Colon (tissue), 2 donors: Measurements from ENCODE around the gene CST3.
"Not testable (repeated sequence)": the region's sequence is repeated elsewhere in the genome, so short reads cannot be mapped to it uniquely, and the experiment has no call there.

Experiments
- FAIRE-seq: peaks from 2 replicates; lab custom pipeline; 2012; peaks lifted over from hg19 to GRCh38; lab: Jason Lieb, UNC
- donor health status: control.
- donor health status: control.

CST3 gene

GRCh38 chr20:23628402-23629016 lies 9.2 kb downstream of the CST3 start:
- no peak for FAIRE-seq

DNA sequence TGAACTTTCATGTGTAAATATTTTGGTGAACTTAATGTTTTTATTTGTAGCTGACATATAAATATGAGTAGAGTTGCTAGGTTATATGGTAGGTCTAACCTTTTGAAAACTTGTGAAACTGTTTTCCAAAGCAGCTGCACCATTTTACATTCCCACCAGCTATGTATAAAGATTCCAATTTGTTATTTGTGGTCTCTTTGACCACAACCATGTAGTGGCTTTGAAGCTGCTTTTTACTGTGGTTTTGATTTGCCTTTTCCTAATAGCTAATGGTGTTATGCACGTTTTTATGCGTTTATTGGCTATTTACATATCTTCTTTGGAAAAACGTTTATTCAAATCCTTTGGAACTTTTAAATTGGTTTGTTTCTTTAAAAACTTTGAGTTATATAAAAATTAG lies 10.3 kb downstream of the CST3 start:
- no peak for FAIRE-seq

DNA sequence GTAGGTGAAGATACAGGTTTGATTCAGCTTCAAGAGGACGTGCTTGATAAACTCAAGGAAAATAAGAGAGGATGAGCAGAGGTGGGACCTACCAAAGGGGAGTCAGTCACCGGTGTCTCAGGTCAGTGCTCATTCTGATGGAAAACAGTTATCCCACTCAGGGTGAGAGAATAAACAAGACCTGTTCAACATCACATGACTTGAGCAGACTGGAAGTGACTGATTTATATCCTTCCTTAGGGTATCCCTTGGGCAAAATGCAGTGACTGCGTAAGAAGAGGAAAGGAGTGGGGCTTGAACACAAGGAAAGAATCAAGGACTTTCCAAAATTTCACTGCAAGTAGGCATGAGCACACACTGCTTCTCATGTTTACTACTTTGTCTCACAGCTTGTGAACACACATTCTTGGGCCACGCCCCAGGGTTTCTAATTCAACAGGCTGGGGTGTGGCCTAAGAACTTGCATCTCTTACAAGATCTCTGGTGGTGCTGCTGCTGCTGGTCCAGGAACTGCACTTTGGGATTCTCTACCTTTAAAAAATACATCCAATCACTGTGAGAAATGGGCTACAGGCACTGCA lies 11.6 kb downstream of the CST3 start:
- FAIRE-seq: no peak

- no peak for FAIRE-seq
These were observed 12.4 kb downstream of the CST3 start for GRCh38 chr20:23625236-23625964.

DNA sequence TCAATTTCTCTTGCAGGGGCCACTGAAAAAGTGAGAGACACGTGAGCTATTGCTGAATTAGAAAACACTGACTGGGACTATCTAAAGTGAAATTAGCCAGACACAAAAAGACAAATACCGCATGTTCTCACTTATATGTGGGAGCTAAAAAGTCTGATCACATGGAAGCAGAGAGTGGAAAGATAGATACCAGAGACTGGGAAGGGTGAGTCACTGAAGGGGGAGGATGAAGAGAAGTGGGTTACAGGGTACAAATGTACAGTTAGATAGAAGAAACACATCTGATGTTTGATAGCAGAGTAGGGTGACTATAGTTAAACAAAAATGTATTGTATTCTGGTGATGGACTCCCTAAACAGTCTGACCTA lies 13.4 kb downstream of the CST3 start:
- no peak for FAIRE-seq

GRCh38 chr20:23623666-23624323 lies 14.0 kb downstream of the CST3 start:
- no peak for FAIRE-seq

DNA sequence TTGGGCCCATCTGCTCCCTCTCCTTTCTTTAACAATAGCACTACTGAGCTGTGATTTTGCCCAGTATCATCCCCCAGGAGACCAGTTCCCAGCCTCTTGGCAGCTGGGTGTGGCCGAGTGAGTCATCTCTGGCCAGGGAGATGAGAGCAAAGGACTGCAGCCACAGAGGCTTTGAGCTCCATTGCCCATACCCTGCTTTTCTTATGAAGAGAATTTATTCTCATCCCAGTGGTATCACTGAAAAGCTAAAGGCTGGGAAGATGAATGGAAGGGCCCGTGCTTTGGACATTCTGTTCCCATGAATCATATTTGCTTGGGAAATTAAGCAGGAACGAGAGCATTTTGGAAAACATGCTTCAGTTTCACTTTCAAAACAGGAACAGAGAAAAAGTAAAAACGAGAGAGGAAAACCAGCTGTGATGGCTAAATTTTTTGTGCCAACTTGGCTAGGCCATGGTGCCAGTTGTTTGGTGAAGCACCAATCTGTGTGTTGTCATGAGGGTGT lies 14.9 kb downstream of the CST3 start:
- no peak for FAIRE-seq

DNA sequence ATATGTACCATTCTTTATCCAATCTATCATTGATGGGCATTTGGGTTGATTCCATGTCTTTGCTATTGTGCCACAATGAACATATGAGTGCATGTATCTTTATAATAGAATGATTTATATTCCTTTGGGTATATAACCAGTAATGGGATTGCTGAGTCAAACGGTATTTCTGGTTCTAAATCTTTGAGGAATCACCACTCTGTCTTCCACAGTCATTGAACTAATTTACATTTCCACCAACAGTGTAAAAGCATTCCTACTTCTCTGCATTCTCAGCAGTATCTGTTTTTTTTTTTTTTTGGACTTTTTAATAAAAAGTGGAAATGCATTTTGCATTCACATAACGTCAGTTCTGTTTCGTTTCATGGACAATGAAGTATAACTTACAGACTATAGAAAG lies 15.4 kb downstream of the CST3 start:
- FAIRE-seq: not testable (repeated sequence)

DNA sequence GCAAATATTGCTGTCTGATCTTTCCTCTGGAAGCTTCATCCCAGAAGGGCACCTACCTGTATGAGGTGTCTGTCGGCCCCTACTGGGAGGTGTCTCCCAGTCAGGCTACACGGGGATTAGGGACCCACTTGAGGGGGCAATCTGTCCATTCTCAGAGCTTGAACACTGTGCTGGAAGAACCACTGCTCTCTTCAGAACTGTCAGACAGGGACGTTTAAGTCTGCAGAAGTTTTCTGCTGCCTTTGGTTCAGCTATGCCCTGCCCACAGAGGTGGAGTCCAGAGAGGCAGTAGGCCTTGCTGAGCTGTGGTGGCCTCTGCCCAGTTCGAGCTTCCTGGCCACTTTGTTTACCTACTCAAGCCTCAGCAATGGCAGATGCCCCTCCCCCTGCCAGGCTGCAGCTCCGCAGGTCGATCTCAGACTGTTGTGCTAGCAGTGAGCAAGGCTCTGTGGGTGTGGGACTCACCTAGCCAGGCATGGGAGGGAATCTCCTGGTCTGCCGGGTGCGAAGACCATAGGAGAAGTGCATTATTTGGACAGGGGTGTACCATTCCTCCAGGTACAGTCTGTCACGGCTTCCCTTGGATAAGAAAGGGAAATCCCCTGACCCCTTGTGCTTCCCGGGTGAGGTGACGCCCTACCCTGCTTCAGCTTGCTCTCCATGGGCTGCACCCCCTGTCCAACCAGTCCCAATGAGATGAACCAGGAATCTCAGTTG lies 16.9 kb downstream of the CST3 start:
- not testable (repeated sequence) for FAIRE-seq

DNA sequence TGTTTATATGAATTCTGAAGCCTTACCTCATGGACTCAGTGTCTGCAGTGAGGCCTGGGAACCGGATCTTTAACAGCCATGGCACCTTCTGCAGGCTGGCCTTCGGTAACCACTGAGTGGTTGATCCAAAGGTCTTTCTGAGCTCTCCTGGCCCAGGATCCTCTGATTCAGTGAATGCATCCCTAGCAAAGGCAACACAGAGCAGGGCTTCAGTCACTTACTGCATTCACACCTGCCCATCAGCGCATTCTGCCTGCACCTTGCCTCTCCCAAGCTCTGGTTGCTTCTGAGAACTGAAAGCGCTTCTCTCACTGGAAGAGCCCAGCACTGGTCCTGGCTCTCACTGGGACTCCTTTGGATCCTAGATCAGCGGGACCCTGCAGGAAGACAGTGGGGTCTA lies 23.6 kb downstream of the CST3 start:
- FAIRE-seq: no peak

GRCh38 chr20:23613676-23614075 lies 24.1 kb downstream of the CST3 start:
- no peak for FAIRE-seq

- FAIRE-seq: no peak
These were observed 25.4 kb downstream of the CST3 start for GRCh38 chr20:23612396-23612795.

DNA sequence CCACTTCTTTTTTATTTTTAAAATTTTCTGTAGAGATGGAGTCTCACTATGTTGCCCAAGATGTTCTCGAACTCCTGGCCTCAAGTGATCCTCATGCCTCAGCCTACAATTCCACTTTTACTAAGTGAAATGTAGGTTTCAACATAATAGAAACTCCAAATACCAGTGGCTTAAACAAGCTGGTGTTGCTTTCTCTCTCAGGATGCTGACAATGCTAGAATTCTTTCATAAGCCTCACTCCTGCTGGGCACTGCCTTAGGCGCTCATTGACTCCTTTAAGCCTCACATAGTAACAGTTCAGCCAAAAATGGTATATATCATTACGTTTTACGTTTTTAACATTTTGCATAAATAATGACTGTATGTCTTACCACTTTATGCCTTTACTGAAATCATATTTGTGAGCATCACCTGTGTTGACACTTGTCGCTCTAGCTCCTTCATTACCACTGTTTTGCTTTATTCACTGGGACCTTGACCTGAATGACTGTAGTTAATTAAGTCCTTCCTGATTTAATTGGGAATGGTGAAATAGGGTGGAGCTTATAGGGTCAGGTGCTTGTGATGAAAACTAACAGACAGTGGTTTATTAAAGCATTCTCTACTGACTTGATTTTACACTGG lies 28.2 kb downstream of the CST3 start:
- no peak for FAIRE-seq

DNA sequence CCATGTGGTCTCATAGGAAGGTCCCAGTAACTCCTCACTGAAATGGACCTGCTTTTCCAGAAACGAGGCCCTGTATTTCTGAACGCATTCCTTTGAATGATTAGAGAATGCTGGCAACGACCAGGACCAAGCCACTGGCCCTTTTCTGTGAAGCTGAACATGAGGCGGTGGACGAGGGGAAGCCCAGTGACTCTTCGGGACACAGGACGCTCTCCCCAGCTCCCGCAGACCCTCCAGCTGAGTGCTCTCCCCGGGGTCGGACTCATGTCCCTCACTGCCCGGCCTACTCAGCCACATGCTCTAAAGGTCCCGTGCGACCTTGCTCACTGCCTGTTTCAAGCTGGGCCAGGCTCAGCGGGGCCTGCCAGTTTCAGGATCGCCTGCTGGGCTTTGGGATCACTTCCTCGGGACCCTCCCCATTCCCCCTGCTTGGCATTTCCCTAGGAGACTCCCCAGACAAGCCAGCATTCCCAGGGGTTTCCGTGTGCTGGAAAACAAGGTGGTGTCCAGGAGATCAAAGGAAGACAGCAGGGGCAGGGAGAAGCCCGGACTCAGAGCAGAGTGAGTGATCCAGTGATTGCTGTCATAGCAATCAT lies 29.4 kb downstream of the CST3 start:
- FAIRE-seq: no peak

DNA sequence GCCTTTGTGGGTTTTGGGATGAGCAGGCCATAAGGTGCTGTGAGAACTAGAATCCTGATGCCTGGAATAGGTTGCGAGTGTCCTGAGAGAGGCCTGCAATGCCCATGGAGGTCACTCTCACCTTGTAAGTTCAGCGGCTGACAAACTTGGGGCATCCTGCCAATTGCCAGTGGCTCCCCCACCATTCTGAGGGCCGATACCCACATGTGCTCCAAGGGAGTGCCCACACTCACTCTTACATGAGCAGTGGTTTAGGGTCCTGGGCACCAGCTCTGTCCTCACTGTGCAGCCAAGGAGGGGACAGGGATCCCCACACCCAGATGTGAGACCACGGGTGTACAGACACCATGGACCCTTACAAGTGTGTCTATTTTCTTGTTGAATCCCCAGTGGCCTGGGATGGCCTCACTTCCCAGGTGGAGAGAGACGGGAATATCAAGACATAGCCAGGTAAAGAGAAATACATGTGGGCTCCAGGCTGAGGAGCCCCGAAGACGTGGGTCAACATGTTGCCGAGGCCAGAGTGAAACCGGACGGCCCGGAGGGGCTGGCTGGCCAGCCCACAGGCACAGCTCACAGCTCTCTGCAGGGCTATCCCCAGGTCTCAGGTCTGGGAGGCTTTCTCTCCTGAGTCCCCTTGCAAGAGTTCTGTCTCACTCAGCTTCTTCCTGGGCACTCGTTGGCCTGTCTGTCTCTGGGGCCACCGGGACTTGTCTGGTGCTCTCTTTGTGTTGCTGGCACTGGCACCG lies 30.1 kb downstream of the CST3 start:
- FAIRE-seq: no peak

- FAIRE-seq: no peak
These were observed 31.1 kb downstream of the CST3 start for GRCh38 chr20:23606652-23607049.

DNA sequence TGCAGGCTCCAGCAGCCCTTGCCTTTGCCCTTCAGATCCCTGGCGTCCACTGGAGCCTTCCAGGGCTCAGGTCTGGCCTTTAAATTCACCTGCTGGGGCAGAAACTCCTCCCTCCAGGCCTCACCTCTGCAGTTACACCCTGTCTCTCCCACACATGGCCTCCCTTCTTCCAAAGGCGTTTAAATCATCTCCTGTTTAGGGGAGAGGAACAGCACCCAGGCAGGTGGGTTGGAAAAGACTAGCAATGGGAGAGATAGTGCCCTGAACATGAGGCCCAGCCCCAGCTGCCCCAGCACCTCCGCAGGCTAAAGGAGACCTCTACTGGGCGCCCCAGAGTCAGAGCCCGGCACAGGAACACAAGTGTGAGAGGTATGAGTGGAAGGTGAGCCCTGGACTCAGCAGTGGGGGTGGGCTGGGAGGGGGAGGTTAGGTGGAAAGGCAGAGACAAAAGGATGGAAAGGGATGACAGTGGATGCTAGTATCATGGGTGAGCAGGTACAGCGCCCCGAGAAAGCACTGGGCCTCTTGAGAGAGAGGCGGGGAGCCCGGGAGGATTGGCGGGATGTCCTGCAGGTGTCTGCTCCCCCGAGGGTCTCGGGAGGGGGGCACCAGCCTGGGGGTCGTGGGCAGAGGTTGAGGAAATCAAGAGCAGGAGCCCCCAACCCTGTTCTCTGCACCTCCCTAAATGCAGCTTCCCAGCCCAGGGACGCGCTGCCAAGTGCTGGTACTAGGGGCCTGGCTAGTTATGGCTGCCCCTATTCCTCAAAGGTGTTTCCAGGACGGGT lies 31.7 kb downstream of the CST3 start, which contains the start of gene CST9:
Gene CST9, minus strand, starts transcription at position 51 of the 785 bp plus-strand sequence. CDS start 53 bp downstream, outside the sequence.
- FAIRE-seq: no peak

DNA sequence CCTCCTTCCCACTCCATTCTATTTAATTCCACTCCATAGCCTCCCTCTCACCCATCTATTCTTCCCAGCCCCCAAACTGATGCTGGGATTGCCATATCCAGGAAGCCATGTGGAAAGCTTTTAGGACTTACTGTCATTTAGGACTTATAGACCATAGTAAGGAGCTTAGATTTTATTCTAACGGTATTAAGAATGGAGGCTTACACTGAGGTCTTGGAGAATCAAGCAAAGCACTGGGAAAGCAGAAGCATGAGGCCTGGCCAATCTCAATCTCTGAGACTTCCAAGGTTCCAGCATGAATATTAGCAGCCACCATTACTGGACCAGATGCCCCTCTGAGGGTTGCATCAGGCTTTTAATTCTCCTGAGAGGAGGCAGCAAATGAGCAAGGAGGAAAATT lies 33.4 kb downstream of the CST3 start:
- no peak for FAIRE-seq

DNA sequence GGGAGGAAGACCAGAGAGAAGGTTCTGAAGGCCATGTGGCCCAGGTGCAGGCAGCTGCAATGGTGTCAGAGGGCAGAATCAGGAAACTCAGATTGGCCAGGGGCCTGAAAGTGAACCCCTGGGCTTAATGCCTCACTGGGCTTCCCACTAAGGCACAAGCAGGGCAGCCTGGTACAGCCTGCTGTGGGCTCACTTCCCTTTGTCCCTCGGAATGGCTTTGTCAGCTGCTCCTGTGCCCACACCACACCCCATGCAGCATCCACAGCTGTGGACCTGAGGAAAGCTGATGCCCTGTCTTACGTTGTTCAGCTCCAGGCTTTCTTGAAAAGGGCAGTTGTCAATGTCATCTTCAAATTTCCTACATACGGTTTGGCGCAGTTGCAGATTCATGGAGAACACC lies 34.4 kb downstream of the CST3 start:
- FAIRE-seq: no peak

DNA sequence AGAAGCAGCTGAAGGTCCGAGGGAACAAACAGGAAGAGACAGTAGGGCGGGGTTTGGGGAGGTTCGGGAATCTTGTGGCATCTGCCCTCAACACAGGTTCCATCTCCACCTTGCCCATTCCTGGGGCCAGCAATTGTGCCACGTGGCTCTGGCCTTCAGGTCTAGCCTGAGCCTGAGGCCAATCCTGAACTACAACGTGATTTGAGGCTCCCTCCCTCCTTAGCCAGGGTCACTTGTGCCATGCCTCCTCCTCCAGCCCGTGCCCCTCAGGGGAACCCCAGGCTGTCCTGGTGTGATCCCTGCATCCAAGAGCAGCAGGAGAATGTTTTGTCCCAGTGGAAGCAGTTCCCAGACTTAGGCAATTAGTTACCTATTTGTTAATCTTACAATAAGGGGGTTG lies 35.1 kb downstream of the CST3 start:
- FAIRE-seq: no peak
